SK-N-SH (cell line): ENCODE data around the gene OR2B2.

Experiments used
- CTCF ChIP-seq: fragments of 200-600 bp; sonication (generic); IDR thresholded peaks from 2 replicates; pipeline ENCODE4 v1.6.1; 2017; ENCODE audit warnings: antibody characterized with exemption, mild to moderate bottlenecking, moderate library complexity
- EP300 ChIP-seq, 2 experiments: IDR thresholded peaks; 2 replicates each; pipeline versions ENCODE4 v1.4.0 to v1.6.1; 2012; ENCODE audit warnings: borderline replicate concordance in 1 of 2, low read depth in 1 of 2, low read length in 1 of 2
- MEF2A ChIP-seq: IDR thresholded peaks from 2 replicates; pipeline ENCODE4 v1.4.0; 2012; ENCODE audit warnings: low read depth, borderline replicate concordance
- NFIC ChIP-seq: IDR thresholded peaks from 2 replicates; pipeline ENCODE4 v1.4.0; 2012; ENCODE audit warnings: borderline replicate concordance
- TCF12 ChIP-seq: IDR thresholded peaks from 2 replicates; pipeline ENCODE4 v1.4.0; 2012
- TF ChIP-seq, protein P1 (sequence below): IDR thresholded peaks from 2 replicates; pipeline ENCODE4 v1.6.1; 2012; ENCODE audit warnings: mild to moderate bottlenecking, low read depth, low read length, moderate library complexity

GRCh38 chr6:27901801-27902200, 10.4 kb downstream of the OR2B2 start:
- TF ChIP-seq CTCF, result no peak
- TF ChIP-seq TCF12, result no peak
- TF ChIP-seq EP300 (IDR thresholded peaks at IDR 0.05; ENCODE audit: borderline replicate concordance in 1 of 2, low read depth in 1 of 2, low read length in 1 of 2), result no peak
- TF ChIP-seq, protein P1, sequence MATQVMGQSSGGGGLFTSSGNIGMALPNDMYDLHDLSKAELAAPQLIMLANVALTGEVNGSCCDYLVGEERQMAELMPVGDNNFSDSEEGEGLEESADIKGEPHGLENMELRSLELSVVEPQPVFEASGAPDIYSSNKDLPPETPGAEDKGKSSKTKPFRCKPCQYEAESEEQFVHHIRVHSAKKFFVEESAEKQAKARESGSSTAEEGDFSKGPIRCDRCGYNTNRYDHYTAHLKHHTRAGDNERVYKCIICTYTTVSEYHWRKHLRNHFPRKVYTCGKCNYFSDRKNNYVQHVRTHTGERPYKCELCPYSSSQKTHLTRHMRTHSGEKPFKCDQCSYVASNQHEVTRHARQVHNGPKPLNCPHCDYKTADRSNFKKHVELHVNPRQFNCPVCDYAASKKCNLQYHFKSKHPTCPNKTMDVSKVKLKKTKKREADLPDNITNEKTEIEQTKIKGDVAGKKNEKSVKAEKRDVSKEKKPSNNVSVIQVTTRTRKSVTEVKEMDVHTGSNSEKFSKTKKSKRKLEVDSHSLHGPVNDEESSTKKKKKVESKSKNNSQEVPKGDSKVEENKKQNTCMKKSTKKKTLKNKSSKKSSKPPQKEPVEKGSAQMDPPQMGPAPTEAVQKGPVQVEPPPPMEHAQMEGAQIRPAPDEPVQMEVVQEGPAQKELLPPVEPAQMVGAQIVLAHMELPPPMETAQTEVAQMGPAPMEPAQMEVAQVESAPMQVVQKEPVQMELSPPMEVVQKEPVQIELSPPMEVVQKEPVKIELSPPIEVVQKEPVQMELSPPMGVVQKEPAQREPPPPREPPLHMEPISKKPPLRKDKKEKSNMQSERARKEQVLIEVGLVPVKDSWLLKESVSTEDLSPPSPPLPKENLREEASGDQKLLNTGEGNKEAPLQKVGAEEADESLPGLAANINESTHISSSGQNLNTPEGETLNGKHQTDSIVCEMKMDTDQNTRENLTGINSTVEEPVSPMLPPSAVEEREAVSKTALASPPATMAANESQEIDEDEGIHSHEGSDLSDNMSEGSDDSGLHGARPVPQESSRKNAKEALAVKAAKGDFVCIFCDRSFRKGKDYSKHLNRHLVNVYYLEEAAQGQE, result no peak
- no peak for TF ChIP-seq MEF2A
- no peak for TF ChIP-seq NFIC
